ENCODE measurements around the gene ANKRD33B. TPM values are rescaled to one million over a fixed set of nuclear protein-coding genes. Genes with fewer than 3 reads are reported as not detected.

The ANKRD33B gene
- polyA plus RNA-seq, 1 donor (not counting 4 experiments of a cell fraction or from before 2014, with no cell fraction given): 1.9 TPM

- Histone ChIP-seq H2AFZ (ENCODE audit: control insufficient read depth, low read length) (no peak overlapping the region), H3K9ac (ENCODE audit: control insufficient read depth, extremely low read depth, insufficient read depth, low read length) (peak overlapping the region; percentile 29), H3K4me1 (ENCODE audit: control insufficient read depth, extremely low read depth, insufficient read depth, low read length) (peaks cover 44% of the 10 kb centered on the region), H3K9me3 (ENCODE audit: control insufficient read depth, low read depth, low read length) (no peaks in the 10 kb centered on the region), H3K9me1 (ENCODE audit: control insufficient read depth, extremely low read depth, insufficient read depth, low read length) (peaks cover 2% of the 10 kb centered on the region), H3K4me3 (ENCODE audit: control insufficient read depth in 2 of 3, extremely low read depth in 1 of 3, insufficient read depth in 2 of 3, low read depth in 1 of 3, low read length in 3 of 3) (peak overlapping the region in 1 of 3 experiments; percentile 18), H3K27ac (ENCODE audit: control insufficient read depth, insufficient read depth, low read length) (peak overlapping the region; percentile 74), H3K27me3 (ENCODE audit: control insufficient read depth, extremely low read depth, insufficient read depth, low read length) (no peaks in the 10 kb centered on the region), H3K79me2 (ENCODE audit: control insufficient read depth, insufficient read depth, low read length) (peaks cover 2% of the 10 kb centered on the region), H3K4me2 (ENCODE audit: control insufficient read depth, extremely low read depth, insufficient read depth, low read depth, low read length) (peak overlapping the region; percentile 62), H3K36me3 (ENCODE audit: control insufficient read depth in 2 of 2, extremely low read depth in 1 of 2, insufficient read depth in 2 of 2, low read length in 2 of 2) (no peaks in the 10 kb centered on the region), H4K20me1 (ENCODE audit: control insufficient read depth, extremely low read depth, insufficient read depth, low read length) (no peaks in the 10 kb centered on the region)
- dilution Hi-C loops (cut with MboI; ENCODE audit: extremely low pct_ligation_motif_present, low sequenced_read_pairs): no loop called here
- no peak for TF ChIP-seq EZH2 (IDR thresholded peaks at IDR 0.05; ENCODE audit: low read length)
- TF ChIP-seq CTCF (optimal IDR thresholded peaks at IDR 0.05 in 1 of 3, IDR thresholded peaks at IDR 0.05 in 1 of 3, conservative IDR thresholded peaks at IDR 0.05 in 1 of 3; ENCODE audit: extremely low read depth in 1 of 3, insufficient read depth in 2 of 3, low read length in 3 of 3): no peak
- DNase-seq (ENCODE audit: low read depth, low spot score): peak; percentile 48
- peak; percentile 79 for FAIRE-seq
Measured at GRCh38 chr5:10595672-10596309, 31.9 kb downstream of the ANKRD33B start.

DNA sequence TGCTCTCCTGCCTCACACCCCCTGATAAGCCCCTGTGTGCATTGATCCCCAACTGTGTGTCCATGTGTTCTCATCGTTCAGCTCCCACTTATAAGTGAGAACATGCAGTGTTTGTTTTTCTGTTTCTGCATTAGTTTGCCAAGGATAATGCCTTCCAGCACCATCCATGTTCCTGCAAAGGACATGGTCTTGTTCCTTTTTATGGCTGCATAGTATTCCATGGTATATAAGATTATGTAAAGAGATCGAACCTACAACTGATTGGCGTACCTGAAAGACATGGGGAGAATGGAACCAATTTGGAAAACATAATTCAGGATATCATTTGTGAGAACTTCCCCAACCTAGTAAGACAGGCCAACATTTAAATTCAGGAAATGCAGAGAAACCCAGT is 32.4 kb downstream of the ANKRD33B start:
- Histone ChIP-seq H3K79me2 (ENCODE audit: control insufficient read depth, insufficient read depth, low read length) (peaks cover 2% of the 10 kb centered on the region), H3K9me3 (ENCODE audit: control insufficient read depth, low read depth, low read length) (no peaks in the 10 kb centered on the region), H3K36me3 (ENCODE audit: control insufficient read depth in 2 of 2, extremely low read depth in 1 of 2, insufficient read depth in 2 of 2, low read length in 2 of 2) (no peaks in the 10 kb centered on the region), H3K4me2 (ENCODE audit: control insufficient read depth, extremely low read depth, insufficient read depth, low read depth, low read length) (peak overlapping the region; percentile 62), H3K4me1 (ENCODE audit: control insufficient read depth, extremely low read depth, insufficient read depth, low read length) (peaks cover 44% of the 10 kb centered on the region), H3K9ac (ENCODE audit: control insufficient read depth, extremely low read depth, insufficient read depth, low read length) (no peak overlapping the region), H2AFZ (ENCODE audit: control insufficient read depth, low read length) (no peak overlapping the region), H3K27ac (ENCODE audit: control insufficient read depth, insufficient read depth, low read length) (peak overlapping the region; percentile 74), H4K20me1 (ENCODE audit: control insufficient read depth, extremely low read depth, insufficient read depth, low read length) (no peaks in the 10 kb centered on the region), H3K4me3 (ENCODE audit: control insufficient read depth in 2 of 3, extremely low read depth in 1 of 3, insufficient read depth in 2 of 3, low read depth in 1 of 3, low read length in 3 of 3) (no peak overlapping the region), H3K9me1 (ENCODE audit: control insufficient read depth, extremely low read depth, insufficient read depth, low read length) (peaks cover 2% of the 10 kb centered on the region), H3K27me3 (ENCODE audit: control insufficient read depth, extremely low read depth, insufficient read depth, low read length) (no peaks in the 10 kb centered on the region)
- no peak for DNase-seq (ENCODE audit: low read depth, low spot score)
- no peak for FAIRE-seq
- dilution Hi-C loops (cut with MboI; ENCODE audit: extremely low pct_ligation_motif_present, low sequenced_read_pairs): no loop called here
- no peak for TF ChIP-seq EZH2 (IDR thresholded peaks at IDR 0.05; ENCODE audit: low read length)
- no peak for TF ChIP-seq CTCF (optimal IDR thresholded peaks at IDR 0.05 in 1 of 3, IDR thresholded peaks at IDR 0.05 in 1 of 3, conservative IDR thresholded peaks at IDR 0.05 in 1 of 3; ENCODE audit: extremely low read depth in 1 of 3, insufficient read depth in 2 of 3, low read length in 3 of 3)

Measured in keratinocyte (primary cell).